HG03045 (cell line): Measurements from ENCODE around the gene PARP2.
"Not testable (repeated sequence)": the region's sequence is repeated elsewhere in the genome, so short reads cannot be mapped to it uniquely, and the experiment has no call there.

Source experiments
- ATAC-seq: cut with Tn5 transposase; IDR thresholded peaks from one replicate; pipeline ENCODE4 v1.9.1; 2021; ENCODE audit warnings: mild to moderate bottlenecking, moderate library complexity; ENCODE audit not compliant: unreplicated experiment

PARP2 gene, protein sequence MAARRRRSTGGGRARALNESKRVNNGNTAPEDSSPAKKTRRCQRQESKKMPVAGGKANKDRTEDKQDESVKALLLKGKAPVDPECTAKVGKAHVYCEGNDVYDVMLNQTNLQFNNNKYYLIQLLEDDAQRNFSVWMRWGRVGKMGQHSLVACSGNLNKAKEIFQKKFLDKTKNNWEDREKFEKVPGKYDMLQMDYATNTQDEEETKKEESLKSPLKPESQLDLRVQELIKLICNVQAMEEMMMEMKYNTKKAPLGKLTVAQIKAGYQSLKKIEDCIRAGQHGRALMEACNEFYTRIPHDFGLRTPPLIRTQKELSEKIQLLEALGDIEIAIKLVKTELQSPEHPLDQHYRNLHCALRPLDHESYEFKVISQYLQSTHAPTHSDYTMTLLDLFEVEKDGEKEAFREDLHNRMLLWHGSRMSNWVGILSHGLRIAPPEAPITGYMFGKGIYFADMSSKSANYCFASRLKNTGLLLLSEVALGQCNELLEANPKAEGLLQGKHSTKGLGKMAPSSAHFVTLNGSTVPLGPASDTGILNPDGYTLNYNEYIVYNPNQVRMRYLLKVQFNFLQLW

DNA sequence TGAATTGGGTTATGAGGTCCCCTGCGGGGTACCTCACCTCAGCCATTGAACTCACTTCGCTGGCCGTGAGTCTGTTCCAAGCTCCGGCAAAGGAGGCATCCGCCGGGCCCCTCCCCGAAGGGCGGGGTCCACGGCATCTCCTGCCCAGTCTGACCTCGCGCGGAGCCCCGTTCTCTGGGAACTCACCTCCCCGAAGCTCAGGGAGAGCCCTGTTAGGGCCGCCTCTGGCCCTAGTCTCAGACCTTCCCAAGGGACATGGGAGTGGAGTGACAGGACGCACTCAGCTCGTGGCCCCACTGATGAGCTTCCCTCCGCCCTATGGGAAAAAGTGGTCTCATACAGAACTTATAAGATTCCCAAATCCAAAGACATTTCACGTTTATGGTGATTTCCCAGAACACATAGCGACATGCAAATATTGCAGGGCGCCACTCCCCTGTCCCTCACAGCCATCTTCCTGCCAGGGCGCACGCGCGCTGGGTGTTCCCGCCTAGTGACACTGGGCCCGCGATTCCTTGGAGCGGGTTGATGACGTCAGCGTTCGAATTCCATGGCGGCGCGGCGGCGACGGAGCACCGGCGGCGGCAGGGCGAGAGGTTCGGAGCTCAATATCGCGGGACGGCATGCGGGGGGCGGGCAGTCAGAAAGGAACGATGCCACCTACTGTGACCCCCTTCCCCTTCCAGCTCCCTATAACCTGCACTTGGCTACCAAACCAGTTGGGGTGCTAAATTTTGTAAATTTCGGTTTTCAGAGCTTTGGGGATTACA, at the start of gene PARP2:
Gene PARP2 (plus strand): TSS at position 544 of the 770 bp plus-strand sequence. CDS start 7 bp downstream, at position 551.
- peak; percentile 93 for ATAC-seq

DNA sequence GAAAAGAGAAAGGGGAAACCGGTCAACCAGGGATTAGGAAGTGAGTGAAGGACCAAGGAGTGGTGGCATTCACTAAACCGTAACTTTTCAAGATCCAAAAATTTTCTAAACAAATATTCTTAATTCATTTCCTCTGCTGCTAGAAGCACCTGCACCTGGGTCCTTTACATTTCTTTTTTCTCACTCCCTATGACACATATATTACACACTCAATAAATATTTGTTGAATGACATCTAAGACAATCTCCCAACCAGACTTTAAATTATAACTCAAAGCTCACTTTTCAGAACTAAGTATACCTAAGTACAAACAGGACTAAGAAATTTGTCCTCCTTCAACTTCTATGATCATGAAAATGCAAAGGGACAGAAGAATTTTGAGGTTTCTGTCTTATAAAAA, 48.8 kb upstream of the PARP2 start:
- no peak for ATAC-seq

DNA sequence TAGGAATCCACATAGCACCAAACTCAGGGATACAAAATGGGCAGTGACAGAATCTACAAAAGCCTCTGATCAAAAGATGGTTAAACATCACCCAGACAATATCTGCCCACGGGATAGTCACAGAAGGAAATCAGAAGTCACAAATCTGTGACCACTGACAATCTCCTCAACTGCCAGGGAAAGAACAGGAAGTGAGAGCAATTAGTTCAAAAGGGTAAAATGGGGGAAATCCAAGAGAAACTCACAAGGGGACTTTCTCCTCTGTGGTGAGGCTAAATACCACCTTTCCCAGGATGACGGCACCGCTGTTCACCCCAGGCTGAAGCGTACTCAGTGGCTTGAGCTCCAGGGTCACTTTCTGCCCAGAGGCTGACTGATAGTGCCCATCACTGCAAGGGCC, 48.4 kb upstream of the PARP2 start:
- ATAC-seq, result peak; percentile 84

DNA sequence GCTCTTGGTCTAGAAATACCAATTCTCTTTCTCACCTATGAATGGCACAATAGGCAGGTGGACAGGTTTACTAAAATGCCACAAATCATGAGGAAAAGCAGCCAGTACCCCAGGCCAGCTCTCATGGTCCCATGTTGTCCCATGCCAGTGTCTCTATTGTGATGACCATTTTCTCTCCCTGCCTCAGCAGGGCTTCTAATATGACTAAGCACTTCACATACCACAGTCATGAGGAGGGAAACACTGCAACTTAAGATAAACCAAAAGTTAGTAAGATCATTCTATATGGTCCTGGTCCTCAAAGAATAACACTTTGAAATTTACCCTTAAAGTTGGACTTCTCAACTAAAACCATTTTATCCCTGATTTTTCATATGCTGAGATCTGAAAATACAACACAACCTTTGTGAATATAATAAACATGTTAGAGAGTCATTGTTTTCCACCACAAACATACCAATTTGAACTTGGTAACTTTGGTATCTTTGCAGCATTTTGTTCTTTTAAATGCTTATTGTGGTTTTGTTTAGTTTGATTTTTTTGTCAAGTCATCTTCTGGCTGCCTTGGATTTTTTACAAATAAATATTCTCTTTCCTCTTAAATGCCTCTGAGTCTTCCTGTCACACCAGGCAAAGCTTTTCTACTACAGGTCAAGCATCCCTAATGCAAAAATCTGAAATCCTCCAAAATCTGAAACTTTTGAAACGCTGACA, 41.2 kb upstream of the PARP2 start:
- ATAC-seq, result no peak

DNA sequence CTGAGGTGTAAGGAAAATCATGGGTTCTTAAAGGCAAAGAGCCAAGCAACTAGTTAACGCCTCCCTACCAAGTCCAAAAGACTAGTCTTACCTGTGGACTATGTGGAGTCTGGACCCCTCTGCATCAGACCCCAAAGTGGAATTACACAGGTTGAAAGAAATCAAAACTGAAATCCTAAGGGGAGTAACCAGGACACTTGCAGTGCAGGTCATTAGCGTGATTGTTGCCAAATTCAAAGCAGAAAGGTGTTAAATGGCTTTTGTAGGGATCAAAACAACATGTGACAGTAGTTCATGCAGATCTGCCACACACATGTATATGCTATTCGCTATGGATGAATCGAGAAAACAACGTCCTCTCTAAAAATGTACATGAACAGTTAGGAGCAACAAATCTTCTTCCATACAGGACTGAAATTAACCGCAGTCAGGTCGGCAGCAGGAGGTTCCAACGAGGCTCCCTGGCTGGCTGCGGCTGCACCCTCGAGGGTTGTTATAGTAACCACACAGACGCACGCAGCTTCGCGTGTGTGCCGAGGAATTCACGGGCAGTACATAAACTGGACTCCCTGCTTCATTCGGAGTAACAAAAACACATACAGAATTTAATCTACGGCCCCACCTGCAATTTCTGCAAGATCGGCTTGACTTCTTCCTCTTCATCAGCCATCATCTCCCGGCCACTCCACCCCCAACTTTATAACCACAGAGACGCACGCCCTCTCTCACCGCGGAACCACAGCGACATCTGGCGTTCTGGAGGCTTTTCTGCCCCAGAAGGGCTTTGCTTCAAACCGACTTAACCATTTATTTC, 38.0 kb upstream of the PARP2 start, which contains the start of gene TTC5:
Gene TTC5 (minus strand): TSS at position 687 of the 814 bp plus-strand sequence. CDS start 14 bp downstream, at position 673.
- ATAC-seq, result peak; percentile 94

DNA sequence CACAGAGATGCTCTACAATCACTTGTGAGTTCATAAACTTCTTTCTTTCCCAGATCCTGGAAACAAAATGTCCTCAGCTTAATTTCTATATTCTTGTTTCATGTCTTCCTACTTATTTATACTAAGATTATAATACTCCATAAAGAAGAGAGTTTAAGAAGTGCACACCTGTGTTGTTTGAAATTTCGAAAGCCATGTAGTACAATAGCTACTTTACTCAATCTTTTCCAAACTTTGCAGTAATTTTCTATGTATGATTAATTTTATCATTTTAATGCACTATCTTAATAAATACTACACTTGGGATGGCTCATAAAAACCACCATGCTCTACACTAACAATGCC, 37.4 kb upstream of the PARP2 start:
- ATAC-seq, result no peak

DNA sequence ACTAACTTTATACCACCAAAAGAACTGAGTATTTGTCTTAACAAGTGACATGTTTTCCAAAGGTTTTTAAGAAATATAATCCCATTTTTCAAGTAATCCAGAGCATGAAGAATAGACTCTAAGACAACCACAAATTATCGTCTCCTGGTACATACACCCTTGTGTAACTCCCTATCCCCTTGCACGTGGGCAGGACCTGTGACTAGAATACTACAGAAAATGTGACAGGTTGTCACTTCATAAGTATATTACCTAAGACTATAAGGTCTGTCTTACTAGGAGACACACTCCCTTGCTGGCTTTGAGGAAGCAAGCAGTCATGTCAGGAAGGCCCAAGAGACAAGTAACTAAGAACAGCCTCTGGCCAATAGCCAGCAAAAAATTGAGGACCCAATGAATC, 29.4 kb upstream of the PARP2 start:
- ATAC-seq, result no peak

DNA sequence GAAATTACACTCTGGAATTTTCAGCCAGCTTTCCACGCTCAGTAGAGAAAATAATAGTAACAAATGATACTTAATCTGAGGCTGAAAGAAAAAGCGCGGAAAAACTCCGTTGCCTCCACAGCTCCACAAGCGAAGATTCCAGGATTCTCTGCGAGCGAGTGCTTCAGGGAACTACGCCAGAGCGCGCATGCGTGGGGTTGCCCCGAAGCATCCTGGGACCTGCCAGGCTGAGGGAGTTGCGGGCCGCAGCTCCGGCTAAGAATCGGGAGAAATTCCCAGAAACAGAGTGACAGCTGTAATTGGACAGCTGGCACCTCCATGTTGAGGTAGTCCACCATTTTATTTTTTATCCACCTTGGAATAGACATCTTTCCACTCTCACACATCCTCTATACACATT, 25.7 kb upstream of the PARP2 start:
- no peak for ATAC-seq

DNA sequence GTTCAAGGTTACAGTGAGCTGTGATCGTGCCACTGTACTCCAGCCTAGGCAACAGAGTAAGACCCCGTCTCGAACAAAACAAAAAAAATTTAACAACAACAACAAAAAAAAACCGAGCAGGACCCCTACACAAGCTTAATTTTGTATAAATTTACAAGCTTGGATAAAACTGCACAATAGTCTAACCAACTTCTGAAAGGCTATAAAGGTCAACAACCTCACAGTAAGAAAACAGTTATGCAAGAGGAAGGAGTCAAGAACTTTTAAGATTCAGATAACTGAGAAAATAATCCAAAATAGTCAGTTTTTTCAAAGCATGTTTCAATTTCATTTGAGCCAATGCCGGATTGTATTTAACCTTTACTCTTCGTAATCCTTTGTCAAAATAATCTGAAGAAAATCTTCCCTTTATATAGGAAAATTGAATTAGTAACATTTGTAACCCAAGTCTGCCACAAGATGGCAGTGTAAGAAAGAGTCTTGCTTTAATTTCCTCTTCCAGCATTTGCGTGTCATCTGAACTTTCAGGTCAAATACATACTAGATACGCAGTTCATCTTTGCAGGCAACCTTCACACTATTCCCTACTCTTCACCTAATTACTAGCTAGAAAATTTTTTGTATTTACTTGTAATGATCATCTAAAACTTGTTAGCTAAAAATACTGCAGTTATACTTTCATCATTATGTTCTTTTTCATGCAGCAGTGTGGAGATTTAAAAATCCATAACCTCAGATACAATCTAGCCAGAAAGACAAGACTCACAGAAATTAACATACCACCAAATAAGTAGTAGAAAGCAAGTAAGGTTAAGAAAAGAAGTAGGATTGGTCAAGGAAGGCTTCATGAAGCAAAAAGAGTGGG, 16.2 kb upstream of the PARP2 start:
- ATAC-seq, result no peak

DNA sequence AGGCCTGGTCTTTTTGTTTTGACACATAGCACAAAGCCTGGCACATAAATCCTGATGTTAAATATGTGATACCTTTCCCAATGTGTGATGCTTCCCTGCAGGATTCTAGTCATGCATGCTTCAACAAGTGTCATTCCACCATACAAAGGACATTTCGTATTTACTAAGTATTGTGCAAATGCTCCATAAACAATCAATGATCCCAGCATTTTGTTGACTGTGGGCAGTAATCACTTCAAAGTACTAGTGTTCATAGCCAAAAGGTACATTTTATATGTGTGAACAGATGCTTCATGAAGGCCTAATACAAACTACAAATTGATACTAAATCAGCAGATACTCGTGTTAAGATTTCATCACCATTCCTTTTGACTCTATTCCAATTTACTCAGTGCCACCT, 14.7 kb upstream of the PARP2 start:
- no peak for ATAC-seq

DNA sequence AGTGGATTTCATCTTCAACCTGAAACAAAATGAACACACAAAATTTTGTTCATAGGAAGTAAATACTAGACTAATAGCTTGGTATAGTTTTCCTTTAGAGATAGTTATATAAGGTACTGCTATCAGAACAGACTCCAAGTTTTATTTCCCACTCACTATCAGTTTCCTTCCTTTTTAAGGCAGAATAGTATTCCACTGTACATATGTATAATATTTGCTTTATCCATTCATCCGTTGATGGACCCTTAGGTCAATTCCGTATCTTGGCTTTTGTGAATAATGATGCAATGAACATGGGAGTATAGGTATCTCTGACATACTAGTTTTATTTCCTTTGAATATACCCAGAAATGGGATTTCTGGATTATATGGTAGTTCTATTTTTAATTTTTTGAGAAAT, 14.1 kb upstream of the PARP2 start:
- no peak for ATAC-seq

DNA sequence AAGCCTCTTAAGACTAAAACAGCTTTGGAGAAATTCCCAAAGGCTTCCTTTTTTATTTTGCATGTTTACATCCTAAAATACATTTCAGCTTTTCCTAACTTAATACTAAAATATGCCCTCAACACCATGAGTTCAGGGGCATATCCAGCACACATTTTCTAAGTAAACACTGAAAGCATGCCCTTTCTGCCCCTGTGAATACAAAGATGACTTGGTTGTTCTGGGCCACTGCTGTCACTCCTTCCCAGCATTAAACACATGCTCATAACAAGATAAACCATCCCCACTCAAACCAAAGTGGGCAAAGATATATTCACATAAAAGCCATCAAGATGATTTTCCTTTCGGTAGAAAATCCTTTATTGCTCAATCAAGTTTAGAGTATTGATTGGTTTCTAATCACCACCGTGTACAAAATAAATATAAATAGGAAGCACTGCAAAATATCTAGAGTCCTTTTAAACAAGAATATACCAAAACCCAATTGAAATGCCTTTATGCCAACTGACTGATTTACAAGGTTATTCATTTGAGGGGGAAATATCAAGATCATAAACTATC, 12.3 kb upstream of the PARP2 start:
- no peak for ATAC-seq

DNA sequence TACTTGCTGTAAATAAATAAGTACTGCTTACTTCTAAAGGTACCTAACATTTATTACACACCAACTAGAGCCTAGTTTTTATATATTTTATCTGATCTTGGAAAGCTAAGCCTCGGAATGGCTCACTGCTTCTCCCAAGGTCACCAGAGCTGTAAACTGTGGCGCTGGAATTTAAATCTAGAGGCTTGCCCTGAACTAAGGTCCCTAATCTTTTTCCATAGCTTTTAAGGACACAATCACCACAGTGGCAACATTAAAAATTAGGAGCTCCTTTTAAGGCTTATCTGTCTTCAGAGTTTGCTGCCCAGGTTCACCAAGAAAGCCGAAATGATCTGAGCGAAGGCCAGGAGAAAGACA, 11.0 kb upstream of the PARP2 start:
- ATAC-seq, result no peak

DNA sequence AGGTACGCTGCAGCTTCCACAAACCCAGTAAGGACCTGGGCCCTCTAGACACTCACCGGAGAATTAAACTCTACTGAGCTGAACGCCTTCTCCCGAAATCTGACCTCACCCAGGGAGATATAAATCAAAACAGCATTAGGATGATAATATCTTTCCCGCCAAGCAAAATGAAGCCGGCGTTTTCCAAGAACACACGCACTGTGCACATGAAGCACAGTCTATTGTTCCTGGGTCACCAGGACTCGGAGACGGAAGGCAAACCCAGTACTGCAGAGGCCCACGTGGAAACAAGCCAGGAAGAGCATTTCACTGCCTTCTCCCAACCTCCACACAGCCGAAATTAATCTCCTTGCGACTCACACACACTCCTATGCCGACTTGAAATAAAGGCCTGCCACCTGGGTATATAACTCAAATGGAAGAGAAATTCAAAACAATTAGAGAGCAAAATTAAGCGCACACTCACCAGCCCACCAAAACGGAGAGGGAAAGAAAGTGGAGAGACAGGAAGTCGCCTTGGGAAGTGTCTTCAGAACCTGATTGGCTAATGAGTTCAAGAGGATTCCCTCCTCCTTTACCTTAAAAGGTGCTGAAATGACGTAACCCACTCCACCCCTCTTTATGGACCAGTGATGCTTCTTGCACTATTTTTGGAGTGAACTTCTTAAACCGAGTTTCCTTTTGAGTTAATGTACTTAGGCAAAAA, 10.5 kb upstream of the PARP2 start, which contains the start of gene CCNB1IP1:
Gene CCNB1IP1 (minus strand): TSS at position 492 of the 706 bp plus-strand sequence. CDS start 16,756 bp downstream, outside the sequence.
- ATAC-seq, result peak; percentile 98

DNA sequence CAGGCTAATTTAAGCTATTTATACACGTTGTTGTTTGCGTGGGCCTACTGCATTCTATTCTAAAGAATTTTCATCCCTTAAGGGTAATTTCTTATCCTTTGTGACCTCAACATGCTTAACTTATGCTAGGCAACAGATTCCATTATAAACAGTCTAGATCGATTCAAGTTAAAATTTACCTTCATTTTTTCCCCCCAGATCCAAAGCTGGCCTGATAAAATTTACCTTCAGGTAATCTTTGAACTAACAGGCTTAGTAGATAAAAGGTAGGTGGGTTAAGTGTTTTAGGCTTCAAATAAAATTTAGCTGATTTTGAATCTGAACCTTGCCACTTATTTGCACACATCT, 10.0 kb upstream of the PARP2 start:
- ATAC-seq, result no peak

DNA sequence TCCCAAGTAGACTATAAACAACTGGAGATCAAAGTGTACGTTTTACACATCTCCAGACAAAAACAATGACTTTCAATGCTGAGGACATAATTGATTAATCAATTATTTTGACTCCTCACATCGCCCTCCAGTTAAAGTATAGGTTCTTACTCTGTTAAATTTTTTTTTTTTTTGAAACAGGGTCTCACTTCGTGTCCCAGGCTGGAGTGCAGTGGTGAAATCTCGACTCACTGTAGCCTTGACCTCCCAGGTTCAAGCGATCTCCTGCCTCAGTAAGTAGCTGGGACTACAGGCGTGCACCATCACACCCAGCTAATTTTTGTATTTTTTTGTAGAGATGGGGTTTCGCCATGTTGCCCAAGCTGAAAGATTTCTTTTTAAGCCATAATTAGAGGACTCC, 9.4 kb upstream of the PARP2 start:
- ATAC-seq, result no peak

DNA sequence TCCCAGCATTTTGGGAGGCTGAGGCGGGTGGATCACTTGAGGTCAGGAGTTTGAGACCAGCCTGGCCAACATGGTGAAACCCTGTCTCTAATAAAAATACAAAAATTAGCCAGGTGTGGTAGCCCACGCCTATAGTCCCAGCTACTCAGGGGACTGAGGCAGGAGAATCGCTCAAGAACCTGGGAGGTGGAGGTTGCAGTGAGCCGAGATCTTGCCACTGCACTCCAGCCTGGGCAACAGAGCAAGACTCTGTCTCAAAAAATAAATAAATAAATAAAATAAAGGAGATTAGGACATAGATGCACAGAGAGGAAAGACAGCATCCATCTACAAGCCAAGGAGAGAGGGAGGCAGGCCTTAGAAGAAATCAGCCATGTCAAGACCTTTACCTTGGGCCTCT, 2.4 kb upstream of the PARP2 start:
- not testable (repeated sequence) for ATAC-seq

DNA sequence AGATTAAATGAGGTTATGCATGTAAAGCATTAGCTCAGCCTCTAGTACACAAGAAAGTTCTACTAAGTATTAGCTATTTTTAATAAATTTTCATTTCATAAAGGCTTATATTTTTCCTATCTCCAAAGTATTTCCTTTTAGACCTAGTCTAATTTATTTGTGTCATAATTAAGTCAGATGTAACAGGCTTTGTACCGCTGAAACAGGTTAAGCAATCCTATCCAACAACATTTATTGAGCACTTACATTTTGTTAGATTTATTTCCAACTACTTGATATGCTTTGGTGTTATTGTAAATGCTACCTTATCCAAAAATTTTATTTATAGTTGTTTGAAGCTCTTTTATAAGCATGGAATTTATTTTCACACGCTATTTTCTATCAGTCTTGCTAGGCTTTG, 1.8 kb upstream of the PARP2 start:
- no peak for ATAC-seq

DNA sequence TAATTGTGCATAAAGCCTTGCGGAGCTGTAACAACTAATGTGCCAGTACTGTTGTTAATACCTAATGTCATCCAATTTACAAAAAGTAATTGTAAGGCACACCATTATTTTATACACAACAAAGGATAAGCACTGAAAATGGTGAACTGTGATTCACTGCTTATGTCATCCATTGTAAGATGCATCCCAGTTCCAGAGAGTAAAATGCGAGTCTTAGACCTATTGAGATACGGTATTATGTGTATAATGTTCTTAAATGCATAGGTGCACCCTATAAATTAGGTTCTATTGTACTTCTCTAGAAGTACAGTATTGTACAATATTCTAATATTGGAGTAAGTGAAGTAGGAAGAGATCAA, 406 bp downstream of the PARP2 start:
- no peak for ATAC-seq
